ENCODE measurements around the gene SCFD2. TPM values are rescaled to one million over a fixed set of nuclear protein-coding genes. Genes with fewer than 3 reads are reported as not detected.

Gene SCFD2
- total and polyA plus RNA-seq, 9 donors = 9.4 to 14.8 (median 11.3) TPM

GRCh38 chr4:52833941-52834525 lies 531.8 kb downstream of the SCFD2 start:
- Histone ChIP-seq H3K9me3 (replicated peaks; ENCODE audit: control insufficient read depth, low read depth, low read length) (no peaks in the 10 kb centered on the region), H3K4me1 (ENCODE audit: control insufficient read depth, insufficient read depth, low read length) (peaks cover 13% of the 10 kb centered on the region), H3K4me3 (ENCODE audit: low read length) (no peak overlapping the region), H3K27me3 (ENCODE audit: control insufficient read depth, insufficient read depth, low read length) (no peaks in the 10 kb centered on the region), H3K36me3 (ENCODE audit: control insufficient read depth, insufficient read depth, low read length) (no peaks in the 10 kb centered on the region), H3K27ac (ENCODE audit: low read length) (no peak overlapping the region)
- DNase-seq = no peak
- 93% methylated on average over 2 of the region's 3 CpGs for WGBS (ENCODE audit: insufficient coverage)

DNA sequence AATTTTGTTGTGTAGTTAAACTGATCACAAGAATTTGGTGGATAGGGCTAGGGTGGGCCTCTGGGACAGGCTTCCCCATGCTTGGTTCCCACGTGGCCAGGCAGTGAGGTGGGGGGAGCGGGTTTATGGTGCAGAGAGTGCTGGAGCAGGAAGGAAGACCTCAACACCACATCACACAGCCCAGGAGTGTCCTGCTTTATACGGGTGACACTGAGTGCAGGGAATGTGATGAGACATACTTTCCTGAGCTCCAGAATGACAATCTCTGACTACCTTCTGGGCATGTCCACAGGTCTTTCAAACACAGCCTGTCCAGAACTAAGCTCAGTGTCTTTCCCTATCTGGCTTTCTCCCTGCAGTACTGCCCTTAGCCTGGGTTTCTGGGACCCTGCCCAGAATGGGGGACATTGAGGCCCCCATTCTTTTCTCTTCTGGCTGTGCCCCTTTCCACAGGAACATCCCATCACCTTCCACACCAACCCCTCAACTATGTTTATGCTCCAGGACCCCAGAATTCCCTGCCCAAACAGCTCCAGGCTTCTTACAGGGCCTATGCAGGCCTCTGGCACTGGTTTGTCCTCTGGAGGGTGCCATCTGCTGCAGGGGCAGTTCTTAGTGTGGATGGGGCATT lies 540.3 kb downstream of the SCFD2 start:
- Histone ChIP-seq H3K36me3 (ENCODE audit: control insufficient read depth, insufficient read depth, low read length) (no peaks in the 10 kb centered on the region), H3K27ac (ENCODE audit: low read length) (peak overlapping the region; percentile 67), H3K27me3 (ENCODE audit: control insufficient read depth, insufficient read depth, low read length) (no peaks in the 10 kb centered on the region), H3K9me3 (replicated peaks; ENCODE audit: control insufficient read depth, low read depth, low read length) (no peaks in the 10 kb centered on the region), H3K4me3 (ENCODE audit: low read length) (no peak overlapping the region), H3K4me1 (ENCODE audit: control insufficient read depth, insufficient read depth, low read length) (peaks cover 27% of the 10 kb centered on the region)
- no peak for DNase-seq
- no CpG with 5 or more reads among the region's 3 CpGs for WGBS (ENCODE audit: insufficient coverage)

DNA sequence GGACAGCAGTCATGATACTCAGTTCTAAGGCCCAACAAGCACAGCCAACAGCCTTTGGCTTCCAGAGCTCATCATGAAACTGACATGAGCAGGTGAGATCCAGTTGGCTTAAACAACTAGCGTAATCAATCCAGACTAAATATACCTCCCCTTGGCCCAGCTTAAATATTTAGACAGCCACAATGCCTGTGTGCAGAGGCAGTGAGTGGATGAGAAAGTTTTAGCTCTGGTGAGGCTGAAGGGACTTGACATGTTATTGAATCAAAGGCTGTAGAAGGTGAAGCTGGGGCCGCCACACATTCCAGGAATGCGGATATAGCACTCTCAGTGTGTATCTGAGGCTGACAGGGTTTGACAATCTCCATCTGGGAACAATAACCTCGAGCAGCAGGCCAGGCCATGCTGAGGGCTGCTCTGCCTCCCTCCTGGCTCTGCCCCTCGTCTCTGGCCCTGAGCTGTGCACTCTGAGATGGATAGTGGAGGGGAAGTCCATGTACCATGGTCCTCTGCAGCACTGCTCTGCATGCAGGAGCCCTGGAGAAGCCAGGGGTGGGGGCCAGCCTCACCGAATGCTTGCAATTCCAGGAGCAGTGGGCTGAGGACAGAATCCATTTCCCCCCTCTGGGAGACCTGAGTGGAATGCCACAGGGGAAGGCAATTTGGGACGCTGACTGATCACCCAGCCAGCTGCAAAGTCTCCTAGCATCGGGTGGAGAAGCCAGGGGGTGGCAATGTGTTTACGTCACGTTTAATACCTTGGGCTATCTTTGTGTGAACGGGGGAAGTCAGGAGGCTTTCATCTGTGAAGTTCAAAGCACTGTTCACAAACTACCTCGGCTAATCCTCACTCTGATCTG lies 541.0 kb downstream of the SCFD2 start:
- Histone ChIP-seq H3K4me1 (ENCODE audit: control insufficient read depth, insufficient read depth, low read length) (peaks cover 27% of the 10 kb centered on the region), H3K36me3 (ENCODE audit: control insufficient read depth, insufficient read depth, low read length) (no peaks in the 10 kb centered on the region), H3K27ac (ENCODE audit: low read length) (peak overlapping the region; percentile 67), H3K9me3 (replicated peaks; ENCODE audit: control insufficient read depth, low read depth, low read length) (no peaks in the 10 kb centered on the region), H3K4me3 (ENCODE audit: low read length) (no peak overlapping the region), H3K27me3 (ENCODE audit: control insufficient read depth, insufficient read depth, low read length) (no peaks in the 10 kb centered on the region)
- DNase-seq = peak; percentile 86
- WGBS (ENCODE audit: insufficient coverage) = 23% methylated on average over 5 of the region's 12 CpGs

DNA sequence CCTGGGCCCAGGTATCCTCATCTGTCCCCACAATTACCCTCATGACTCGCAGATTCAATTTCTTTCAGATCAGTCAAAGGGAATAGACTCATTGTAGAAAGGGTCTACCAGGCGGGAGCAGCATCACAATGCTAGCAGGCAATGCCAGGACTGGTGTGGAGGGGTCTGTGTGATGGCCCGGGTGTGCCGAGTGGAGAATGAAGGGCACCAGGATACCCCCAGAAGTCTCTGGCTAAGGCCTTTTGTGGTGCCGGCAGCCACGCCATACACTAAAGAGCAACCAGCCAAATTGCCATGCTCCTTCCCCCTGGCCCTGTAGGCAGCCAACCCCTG lies 541.6 kb downstream of the SCFD2 start:
- Histone ChIP-seq H3K9me3 (replicated peaks; ENCODE audit: control insufficient read depth, low read depth, low read length) (no peaks in the 10 kb centered on the region), H3K4me3 (ENCODE audit: low read length) (no peak overlapping the region), H3K27me3 (ENCODE audit: control insufficient read depth, insufficient read depth, low read length) (no peaks in the 10 kb centered on the region), H3K4me1 (ENCODE audit: control insufficient read depth, insufficient read depth, low read length) (peaks cover 27% of the 10 kb centered on the region), H3K36me3 (ENCODE audit: control insufficient read depth, insufficient read depth, low read length) (no peaks in the 10 kb centered on the region), H3K27ac (ENCODE audit: low read length) (peak overlapping the region; percentile 67)
- no peak for DNase-seq
- WGBS (ENCODE audit: insufficient coverage) = 85% methylated on average over 2 of the region's 6 CpGs

- Histone ChIP-seq H3K4me1 (ENCODE audit: control insufficient read depth, insufficient read depth, low read length) (peaks cover 27% of the 10 kb centered on the region), H3K27me3 (ENCODE audit: control insufficient read depth, insufficient read depth, low read length) (no peaks in the 10 kb centered on the region), H3K4me3 (ENCODE audit: low read length) (no peak overlapping the region), H3K9me3 (replicated peaks; ENCODE audit: control insufficient read depth, low read depth, low read length) (no peaks in the 10 kb centered on the region), H3K36me3 (ENCODE audit: control insufficient read depth, insufficient read depth, low read length) (no peaks in the 10 kb centered on the region), H3K27ac (ENCODE audit: low read length) (no peak overlapping the region)
- DNase-seq = no peak
- 80% methylated on average over 1 of the region's 1 CpG for WGBS (ENCODE audit: insufficient coverage)
These were observed 542.2 kb downstream of the SCFD2 start for GRCh38 chr4:52823702-52824092.

Other genes with a start within 250 kb of the SCFD2 start
- gene FIP1L1, start 11.6 kb upstream of the SCFD2 start, total RNA-seq = 46.3 TPM
- gene FIP1L1, start 11.6 kb upstream of the SCFD2 start, polyA plus RNA-seq (ENCODE audit: insufficient read depth in 1 of 8, insufficient read length in 8 of 8, low replicate concordance in 1 of 8) = 10 to 100 TPM; 42.2 to 53.5 (median 47.8) TPM
- gene LNX1, start 225.4 kb upstream of the SCFD2 start, total RNA-seq = 2.4 TPM
- gene LNX1, start 225.4 kb upstream of the SCFD2 start, polyA plus RNA-seq (ENCODE audit: insufficient read depth in 1 of 8, insufficient read length in 8 of 8, low replicate concordance in 1 of 8) = 1 to 10 TPM; 2.5 to 5.1 (median 3.2) TPM

Measured in muscle of leg (tissue), 11 donors.